ENCODE measurements around the gene TMCC1.
A peak's percentile ranks its signal among the peaks of the same experiment; 100 is the strongest.
"Not testable (repeated sequence)": the region's sequence is repeated elsewhere in the genome, so short reads cannot be mapped to it uniquely, and the experiment has no call there.

TMCC1 gene

GRCh38 chr3:129768728-129769127 lies 124.8 kb downstream of the TMCC1 start:
- DNase-seq: no peak

GRCh38 chr3:129766135-129766534 lies 127.4 kb downstream of the TMCC1 start:
- DNase-seq: no peak

DNA sequence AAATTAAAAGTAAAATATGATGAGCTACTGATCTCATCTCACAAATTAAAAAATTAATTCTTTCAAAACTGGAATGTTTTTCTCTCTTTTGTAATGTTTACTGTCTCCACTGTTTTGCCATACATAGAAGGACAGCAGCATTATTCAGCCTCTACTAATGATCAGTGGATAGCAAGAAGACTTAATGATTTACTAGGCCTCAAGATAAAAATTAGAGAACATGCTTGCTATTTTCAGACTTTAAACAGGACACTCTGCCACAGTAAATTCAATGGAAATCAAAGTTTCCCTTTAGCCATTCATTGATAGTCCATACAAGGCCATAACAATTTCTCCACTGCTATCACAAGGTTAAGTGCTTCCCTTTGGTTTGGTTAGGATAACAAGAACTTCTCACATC lies 129.4 kb downstream of the TMCC1 start:
- DNase-seq: no peak

GRCh38 chr3:129758785-129759320 lies 134.7 kb downstream of the TMCC1 start:
- DNase-seq: peak; percentile 34

GRCh38 chr3:129758306-129758705 lies 135.2 kb downstream of the TMCC1 start:
- DNase-seq: no peak

DNA sequence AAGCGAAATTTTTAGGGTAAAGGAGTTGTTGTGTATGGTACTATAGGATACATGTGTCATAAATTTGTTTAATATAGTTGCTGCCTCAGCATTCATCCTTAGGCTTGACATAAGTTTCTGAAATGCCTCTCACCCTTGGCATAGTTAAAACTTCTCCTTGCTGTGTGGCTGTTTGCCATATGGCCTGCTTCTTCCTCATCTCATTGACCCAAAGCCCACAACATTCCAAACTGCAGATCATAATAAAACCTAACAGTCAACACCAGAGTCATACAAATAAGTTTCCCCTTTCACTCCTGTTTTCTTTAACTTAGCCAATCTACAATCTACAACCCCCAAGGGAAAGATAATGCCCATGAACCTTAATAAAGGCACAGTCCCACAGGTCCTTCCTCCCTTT lies 136.6 kb downstream of the TMCC1 start:
- DNase-seq: no peak

- not testable (repeated sequence) for DNase-seq
These were observed 142.4 kb downstream of the TMCC1 start for GRCh38 chr3:129751105-129751504.

- no peak for DNase-seq
These were observed 143.8 kb downstream of the TMCC1 start for GRCh38 chr3:129749692-129750091.

GRCh38 chr3:129747992-129748391 lies 145.5 kb downstream of the TMCC1 start:
- DNase-seq: peak; percentile 35

DNA sequence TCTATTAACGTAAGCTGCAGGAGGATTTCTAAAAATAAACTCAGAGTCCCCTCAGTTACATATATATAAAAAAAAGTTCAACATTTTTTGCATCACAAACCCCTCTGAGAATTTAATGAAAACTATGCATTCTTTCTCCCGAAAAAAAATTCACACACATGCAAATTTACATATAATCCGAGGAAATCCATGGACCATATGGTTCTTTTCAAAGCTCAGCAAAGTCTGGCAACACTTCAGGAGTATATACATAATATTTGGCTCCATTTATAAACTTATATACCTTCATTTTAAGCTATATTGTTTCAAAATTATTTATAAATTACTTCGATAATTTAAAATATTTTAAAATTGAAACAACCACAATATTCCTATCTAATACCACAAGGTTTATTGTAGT lies 146.4 kb downstream of the TMCC1 start:
- DNase-seq: no peak

GRCh38 chr3:129746629-129747028 lies 146.9 kb downstream of the TMCC1 start:
- no peak for DNase-seq

GRCh38 chr3:129745253-129745652 lies 148.3 kb downstream of the TMCC1 start:
- DNase-seq: no peak

GRCh38 chr3:129741794-129742193 lies 151.7 kb downstream of the TMCC1 start:
- no peak for DNase-seq

- no peak for DNase-seq
These were observed 153.4 kb downstream of the TMCC1 start for GRCh38 chr3:129740090-129740489.

DNA sequence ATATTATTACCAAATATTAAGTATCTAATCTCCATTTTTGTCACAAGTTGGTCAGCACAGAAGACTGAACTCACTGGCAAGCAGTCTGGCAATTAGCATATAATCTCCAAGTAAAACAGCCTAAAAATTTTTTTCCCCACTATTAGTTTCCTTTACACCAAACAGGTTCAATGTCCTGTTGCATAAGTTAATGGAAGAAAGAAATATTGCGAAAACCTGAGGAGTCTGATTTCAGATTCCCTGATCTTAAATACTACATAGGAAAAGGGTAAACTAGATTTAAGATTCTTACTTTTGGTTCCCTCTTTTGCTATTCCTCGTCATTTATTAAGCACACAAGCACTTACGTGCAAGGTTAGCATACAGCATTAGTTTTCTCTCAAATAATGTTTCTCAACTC lies 153.9 kb downstream of the TMCC1 start:
- no peak for DNase-seq

GRCh38 chr3:129738172-129738571 lies 155.3 kb downstream of the TMCC1 start:
- no peak for DNase-seq

- DNase-seq: no peak
These were observed 157.4 kb downstream of the TMCC1 start for GRCh38 chr3:129736070-129736469.

GRCh38 chr3:129735638-129736037 lies 157.9 kb downstream of the TMCC1 start:
- no peak for DNase-seq

GRCh38 chr3:129734449-129734848 lies 159.1 kb downstream of the TMCC1 start:
- DNase-seq: no peak

DNA sequence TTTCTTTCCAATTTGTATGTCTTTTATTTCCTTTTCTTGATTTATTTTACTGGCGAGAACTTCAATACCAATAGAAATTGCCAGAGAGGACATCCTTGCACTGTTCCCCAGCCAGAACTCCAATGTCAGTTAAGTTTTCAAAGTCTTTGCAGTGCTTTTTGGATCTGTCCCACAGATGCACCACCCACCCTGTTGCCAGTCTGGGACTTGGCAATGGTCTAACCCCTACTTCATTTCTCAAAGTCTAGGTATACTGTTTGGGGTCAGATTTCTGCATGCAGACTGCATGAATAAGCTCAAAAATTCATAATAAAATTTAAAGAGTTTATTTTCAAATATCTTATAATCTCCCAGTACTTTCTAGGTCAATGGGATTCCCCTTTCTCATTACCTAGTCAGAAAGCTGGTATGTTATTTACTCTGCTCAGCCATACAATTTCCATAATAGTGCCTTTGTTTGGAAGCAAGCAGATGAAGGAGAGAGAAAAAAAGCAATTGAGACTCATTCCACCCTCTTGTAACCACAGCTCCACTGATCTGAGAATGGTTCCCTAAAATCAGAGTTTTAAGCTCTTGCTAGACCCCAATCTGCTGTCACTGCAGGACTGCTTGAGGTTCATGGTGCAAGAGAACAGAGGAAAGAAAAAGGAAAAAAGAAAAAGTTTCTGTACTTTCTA lies 161.2 kb downstream of the TMCC1 start:
- DNase-seq: no peak

- no peak for DNase-seq
These were observed 165.8 kb downstream of the TMCC1 start for GRCh38 chr3:129727707-129728106.

GRCh38 chr3:129723558-129724324 lies 169.8 kb downstream of the TMCC1 start:
- no peak for DNase-seq

DNA sequence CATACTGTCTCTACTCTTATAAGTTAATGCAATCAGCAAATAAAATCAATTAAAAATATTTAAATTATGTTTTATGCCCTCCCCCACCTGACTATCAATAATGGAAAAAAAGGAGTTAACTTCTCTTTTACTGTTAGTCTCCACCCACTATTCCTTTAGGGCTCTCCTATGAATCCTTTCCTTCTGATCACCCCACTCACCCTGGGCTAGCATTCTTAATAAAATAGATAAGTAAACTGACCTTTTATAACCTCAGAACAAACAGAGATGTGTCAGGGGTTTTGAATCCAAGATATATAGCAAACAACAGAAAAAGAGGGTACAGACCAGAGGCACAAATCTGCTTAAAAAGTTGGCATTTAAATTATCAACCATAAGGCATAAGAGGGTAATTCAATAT lies 171.0 kb downstream of the TMCC1 start:
- no peak for DNase-seq

DNA sequence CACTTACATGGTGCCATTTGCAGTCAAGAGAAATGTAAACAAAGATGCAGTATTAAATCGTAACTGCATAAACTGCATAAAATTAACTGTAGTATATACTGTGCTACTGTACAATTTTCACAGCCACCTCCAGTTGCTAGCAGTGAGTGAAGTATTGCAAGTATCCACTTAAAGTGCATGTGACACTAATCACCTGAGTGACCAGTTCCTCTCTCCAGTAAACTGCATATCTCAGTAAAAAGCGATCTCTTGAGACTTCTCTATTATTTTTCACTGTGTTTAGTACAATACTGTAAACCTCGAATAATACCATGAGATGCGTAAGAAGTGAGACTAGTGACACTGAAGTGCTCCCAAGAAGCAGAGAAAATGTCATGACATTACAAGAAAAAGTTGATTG lies 175.3 kb downstream of the TMCC1 start:
- no peak for DNase-seq

Data from hematopoietic multipotent progenitor cell treated with erythropoietin and hydrocortisone succinate and interleukin-3 and kit ligand, for 4 days (in vitro differentiated cells).